Measurements from ENCODE around the gene LTBP2.
"Not testable (repeated sequence)": the region's sequence is repeated elsewhere in the genome, so short reads cannot be mapped to it uniquely, and the experiment has no call there.

The LTBP2 gene

DNA sequence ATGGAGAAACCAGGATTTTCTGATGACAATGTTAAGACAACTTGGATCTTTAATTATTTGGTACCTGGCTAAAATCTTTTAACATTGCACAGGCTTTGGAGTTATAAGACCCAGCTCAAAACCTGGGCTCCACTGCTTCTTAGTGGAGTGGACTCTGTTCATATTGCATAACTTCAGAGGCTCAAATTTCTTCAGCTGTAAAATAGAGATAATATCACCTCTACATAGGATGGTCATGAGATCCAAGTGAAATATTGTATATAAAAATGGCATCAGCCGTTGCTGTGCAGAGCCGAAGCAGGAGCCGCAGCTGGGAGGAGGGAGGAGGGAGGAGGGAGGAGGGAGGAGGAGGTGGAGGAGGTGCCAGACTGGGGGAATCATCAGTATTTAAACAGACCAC, 129.5 kb downstream of the LTBP2 start:
- DNase-seq (ENCODE audit: low read depth): no peak

- no peak for DNase-seq (ENCODE audit: low read depth)
Measured at GRCh38 chr14:74480046-74480445, 132.0 kb downstream of the LTBP2 start.

DNA sequence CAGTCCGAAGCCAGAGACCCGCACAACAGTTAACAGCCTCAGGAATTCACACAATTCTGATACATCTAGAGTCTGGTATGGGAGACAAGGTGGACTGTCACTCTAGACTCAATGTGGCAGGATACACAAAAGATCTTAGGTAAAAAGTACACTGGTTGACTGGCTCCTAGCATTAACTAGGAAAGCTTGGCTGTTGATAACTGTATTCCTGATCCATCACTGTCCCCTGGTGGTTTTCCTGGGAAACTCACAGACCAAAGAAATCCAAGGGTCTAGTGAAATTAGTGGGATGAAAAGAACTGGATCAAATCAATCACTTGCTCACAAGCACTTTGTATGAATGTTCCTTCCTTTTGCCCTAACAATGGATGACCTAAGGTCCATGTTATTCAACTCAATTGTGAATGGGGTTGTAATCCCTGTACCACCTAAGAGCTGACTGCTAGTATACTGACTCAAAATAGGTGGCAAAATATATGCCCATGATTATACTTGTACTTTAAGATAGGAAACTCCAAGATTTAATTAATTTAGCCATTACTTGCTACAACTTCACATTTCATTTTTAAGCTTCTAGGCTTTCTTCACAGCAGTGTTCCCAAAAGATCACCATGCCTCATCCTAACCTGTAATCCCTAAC, 132.9 kb downstream of the LTBP2 start:
- DNase-seq (ENCODE audit: low read depth): no peak

GRCh38 chr14:74476607-74477006, 135.4 kb downstream of the LTBP2 start:
- DNase-seq (ENCODE audit: low read depth): no peak

GRCh38 chr14:74476107-74476506, 135.9 kb downstream of the LTBP2 start:
- DNase-seq (ENCODE audit: low read depth): no peak

- DNase-seq (ENCODE audit: low read depth): peak; percentile 44
Measured at GRCh38 chr14:74475678-74476077, 136.4 kb downstream of the LTBP2 start.

DNA sequence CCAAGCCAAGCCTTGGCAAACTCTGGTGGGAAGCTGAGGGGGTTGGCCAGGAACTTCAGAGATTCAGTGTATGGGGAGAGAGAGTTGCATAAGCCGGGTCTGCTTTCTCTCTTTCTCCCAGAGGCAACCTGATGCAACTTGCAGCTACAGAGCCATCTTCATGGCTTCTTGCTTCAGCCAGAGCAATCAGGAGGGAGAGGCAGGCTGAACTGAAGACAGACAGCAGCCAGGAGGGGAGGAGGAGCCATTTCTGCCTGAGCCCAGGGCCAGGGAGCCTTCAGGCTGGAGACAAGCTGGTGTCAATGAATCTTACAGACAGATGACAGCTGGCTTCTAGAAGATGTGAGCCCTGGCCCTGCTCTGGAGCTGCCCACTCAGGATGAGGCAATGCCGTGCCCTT, 137.7 kb downstream of the LTBP2 start:
- peak; percentile 44 for DNase-seq (ENCODE audit: low read depth)

- no peak for DNase-seq (ENCODE audit: low read depth)
Measured at GRCh38 chr14:74472601-74473000, 139.4 kb downstream of the LTBP2 start.

DNA sequence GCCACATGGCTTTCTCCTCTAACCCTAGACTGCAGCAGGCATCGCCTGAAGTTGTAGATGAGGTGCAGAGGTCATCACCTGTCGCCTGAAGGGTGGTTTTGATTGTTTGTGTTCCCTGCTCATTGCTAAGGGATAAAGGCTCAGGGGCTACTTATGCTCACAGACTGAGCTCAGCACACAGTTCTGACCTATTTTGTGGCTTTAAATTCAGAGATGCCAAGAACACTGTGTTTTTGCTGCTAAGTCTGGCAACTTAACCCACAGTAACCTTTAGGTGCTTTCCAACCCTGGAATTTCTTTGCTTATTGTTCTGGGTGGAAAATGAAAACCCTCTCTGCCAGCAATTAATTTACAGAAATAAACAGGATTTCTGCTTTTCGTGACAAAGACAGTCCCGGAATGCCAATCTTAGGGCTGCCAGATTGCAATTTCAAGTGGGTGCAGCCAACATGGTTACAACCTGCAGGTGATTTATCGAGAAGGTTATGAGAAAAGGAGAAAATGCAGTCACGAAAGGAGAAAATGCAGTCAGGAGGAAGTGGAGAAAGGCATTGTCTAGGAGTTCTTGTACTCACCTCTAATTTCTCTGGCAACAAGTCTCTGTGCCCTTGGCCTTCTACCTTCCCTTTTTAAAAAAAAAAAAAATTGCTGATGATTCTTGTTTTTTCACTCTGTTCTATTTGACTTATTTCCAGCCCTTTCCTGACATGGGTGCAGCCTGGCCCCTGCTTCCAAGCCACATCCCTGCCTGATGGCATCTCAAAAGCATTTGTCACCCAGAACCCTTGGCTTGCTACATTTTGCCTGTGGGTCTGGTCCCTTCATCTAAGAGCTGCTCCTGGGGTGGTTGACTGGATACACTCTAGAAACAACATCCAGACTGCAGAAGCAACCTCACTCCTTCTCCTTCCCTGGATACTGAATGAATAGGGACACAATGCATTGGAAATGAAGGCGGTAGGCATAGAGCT, 142.2 kb downstream of the LTBP2 start:
- no peak for DNase-seq (ENCODE audit: low read depth)

DNA sequence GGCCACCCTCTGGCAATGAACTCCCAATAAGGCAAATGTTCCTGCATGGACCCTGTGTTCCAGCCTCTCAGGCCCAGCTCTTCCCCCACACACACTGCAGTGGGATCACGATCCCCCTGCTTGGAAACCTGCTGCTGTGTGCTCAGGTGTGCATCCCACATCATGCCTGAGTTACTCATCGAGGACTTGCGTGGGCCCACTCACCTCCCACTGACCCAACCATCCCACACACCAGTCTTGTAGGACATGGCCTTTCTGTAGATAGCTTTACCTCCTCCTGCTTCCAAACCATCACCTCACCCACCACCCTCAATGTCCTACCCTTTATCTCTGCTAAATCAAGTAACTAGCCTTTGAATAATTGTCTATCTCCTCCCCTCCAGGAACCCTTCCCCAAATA, 143.5 kb downstream of the LTBP2 start:
- no peak for DNase-seq (ENCODE audit: low read depth)

- no peak for DNase-seq (ENCODE audit: low read depth)
Measured at GRCh38 chr14:74465335-74465734, 146.7 kb downstream of the LTBP2 start.

DNA sequence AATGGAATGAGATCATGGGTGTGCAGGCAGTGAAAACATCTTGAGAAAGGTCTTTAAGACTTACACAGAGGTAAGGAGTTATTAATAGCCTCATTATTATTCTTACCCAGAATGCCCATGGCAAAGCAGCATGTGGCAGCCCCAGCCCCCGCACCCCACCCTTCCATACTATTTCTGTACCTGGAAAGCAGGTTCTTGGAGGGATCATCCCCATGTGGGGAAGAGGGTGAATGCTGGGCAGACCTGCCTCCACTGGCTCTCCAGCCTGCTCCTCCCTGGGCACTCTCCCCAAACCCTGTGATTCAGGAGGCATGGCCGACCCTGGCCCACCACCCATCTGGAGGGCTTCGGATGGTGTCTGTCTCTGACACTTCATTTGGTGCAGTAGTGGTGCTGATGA, 147.3 kb downstream of the LTBP2 start:
- no peak for DNase-seq (ENCODE audit: low read depth)

- no peak for DNase-seq (ENCODE audit: low read depth)
Measured at GRCh38 chr14:74463697-74464096, 148.3 kb downstream of the LTBP2 start.

GRCh38 chr14:74462993-74463392, 149.0 kb downstream of the LTBP2 start:
- no peak for DNase-seq (ENCODE audit: low read depth)

DNA sequence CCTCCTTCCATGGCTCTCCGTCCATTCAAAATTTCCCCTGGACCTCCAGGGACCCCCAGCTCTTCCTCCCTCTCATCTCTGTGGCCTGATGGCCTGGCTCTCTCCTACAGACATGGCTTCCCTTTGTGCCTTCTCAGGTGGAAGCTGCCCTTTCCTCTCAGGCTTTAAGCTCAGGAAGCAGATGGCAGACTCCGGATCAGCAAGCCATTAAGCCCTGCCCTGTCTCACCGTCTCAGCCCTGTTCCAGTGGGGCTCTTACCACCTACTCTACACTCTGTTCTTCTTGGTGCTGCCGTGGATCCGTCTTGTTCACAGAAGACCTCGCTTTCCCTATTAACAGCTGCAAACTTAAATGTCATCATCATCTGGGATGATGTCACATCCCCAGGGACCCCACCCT, 152.1 kb downstream of the LTBP2 start:
- DNase-seq (ENCODE audit: low read depth): no peak

- DNase-seq (ENCODE audit: low read depth): peak; percentile 62
Measured at GRCh38 chr14:74459289-74459946, 152.6 kb downstream of the LTBP2 start.

DNA sequence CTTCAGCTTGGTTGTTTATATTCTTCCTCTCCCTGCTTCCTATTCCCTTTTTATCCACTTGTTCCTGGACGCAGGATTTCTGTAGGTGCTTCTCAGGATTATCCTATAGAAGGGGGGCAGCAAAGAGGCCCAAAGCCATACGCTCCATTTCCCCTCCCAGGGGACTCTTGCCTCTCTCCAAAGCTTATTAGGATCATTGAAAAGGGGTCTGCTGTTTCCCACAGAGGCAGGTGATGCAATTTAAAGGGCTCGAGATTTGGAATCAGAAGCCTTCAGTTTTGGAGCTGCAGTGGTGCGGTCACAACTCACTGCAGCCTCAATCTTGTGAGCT, 154.5 kb downstream of the LTBP2 start:
- DNase-seq (ENCODE audit: low read depth): no peak

DNA sequence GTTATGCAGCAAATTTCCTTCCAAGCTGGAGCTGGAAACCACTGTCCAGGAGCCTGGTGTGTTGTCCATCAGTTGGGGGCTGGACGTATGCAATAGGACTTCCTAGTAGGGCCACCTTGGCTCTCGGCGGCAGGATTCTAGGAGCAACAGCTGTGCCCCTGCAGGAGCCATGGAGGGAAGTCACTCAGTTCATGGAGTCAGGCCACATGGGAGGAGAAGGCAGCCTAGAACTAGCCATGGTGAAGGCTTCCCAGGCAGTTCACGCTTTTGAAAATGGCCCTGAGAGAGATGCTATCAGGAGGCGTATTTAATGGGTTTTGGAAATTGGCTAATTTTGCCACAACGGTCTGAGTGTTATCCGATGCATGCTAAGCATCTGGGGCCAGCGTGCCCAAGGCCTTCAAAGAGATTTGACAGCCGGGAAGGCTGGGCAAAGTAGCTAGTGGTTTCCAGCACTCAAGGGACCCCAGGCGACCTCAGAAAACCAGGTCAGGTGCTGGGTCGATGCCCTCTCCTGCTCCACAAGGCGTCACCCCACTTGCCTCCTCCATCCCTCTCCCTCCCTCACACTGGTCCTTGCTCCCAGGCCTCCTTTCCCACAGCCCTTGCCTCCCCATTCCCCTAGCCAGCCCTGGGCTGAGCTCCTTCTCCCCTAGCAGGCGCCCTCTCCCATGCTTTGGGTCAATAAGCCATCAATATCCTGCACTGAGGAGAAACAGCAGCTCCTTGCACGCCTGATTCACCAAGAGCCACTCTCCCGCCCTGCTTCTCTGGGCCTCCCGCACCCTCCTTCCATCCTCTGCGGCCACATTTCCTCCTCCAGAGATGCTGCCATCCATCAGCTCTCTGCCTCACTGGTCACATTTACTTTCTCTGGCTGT, 155.1 kb downstream of the LTBP2 start:
- no peak for DNase-seq (ENCODE audit: low read depth)

DNA sequence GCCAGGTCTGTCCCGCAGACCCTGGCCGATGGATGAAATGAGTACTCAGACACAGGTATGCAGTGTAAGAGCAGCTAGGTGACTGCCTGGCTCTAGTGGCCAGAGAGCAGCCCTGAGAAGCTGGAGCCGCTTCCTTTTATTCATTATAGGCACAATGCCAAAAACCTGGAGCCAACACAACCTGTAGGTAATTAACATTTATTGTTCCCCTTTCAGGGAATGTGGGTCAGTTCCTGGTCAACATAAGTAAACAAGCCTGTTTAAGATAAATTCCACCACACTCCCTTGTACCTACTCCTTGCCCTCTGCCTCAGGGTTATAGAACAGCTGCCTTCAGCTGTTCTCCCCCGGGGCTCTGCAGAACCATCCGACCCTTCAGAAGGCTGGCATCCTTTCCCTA, 157.6 kb downstream of the LTBP2 start:
- DNase-seq (ENCODE audit: low read depth): not testable (repeated sequence)
